Measurements from ENCODE around the gene PPP1R9A.

PPP1R9A gene

GRCh38 chr7:95097851-95098250 lies 190.5 kb downstream of the PPP1R9A start:
- DNase-seq (ENCODE audit: low spot score) = no peak

GRCh38 chr7:95099106-95099505 lies 191.7 kb downstream of the PPP1R9A start:
- DNase-seq (ENCODE audit: low spot score) = no peak

GRCh38 chr7:95101422-95101821 lies 194.0 kb downstream of the PPP1R9A start:
- no peak for DNase-seq (ENCODE audit: low spot score)

- no peak for DNase-seq (ENCODE audit: low spot score)
These were observed 195.3 kb downstream of the PPP1R9A start for GRCh38 chr7:95102662-95103061.

GRCh38 chr7:95104739-95105138 lies 197.3 kb downstream of the PPP1R9A start:
- DNase-seq (ENCODE audit: low spot score) = no peak

- no peak for DNase-seq (ENCODE audit: low spot score)
These were observed 198.2 kb downstream of the PPP1R9A start for GRCh38 chr7:95105627-95106026.

GRCh38 chr7:95106401-95106800 lies 199.0 kb downstream of the PPP1R9A start:
- no peak for DNase-seq (ENCODE audit: low spot score)

GRCh38 chr7:95110707-95111106 lies 203.3 kb downstream of the PPP1R9A start:
- DNase-seq (ENCODE audit: low spot score) = no peak

GRCh38 chr7:95113590-95113989 lies 206.2 kb downstream of the PPP1R9A start:
- DNase-seq (ENCODE audit: low spot score) = no peak

GRCh38 chr7:95126053-95126709 lies 218.8 kb downstream of the PPP1R9A start:
- DNase-seq (ENCODE audit: low spot score) = no peak

- no peak for DNase-seq (ENCODE audit: low spot score)
These were observed 225.1 kb downstream of the PPP1R9A start for GRCh38 chr7:95132500-95132899.

- DNase-seq (ENCODE audit: low spot score) = no peak
These were observed 232.5 kb downstream of the PPP1R9A start for GRCh38 chr7:95139922-95140321.

GRCh38 chr7:95141755-95142154 lies 234.4 kb downstream of the PPP1R9A start:
- no peak for DNase-seq (ENCODE audit: low spot score)

GRCh38 chr7:95144256-95144655 lies 236.9 kb downstream of the PPP1R9A start:
- DNase-seq (ENCODE audit: low spot score) = no peak

GRCh38 chr7:95155965-95156364 lies 248.6 kb downstream of the PPP1R9A start:
- no peak for DNase-seq (ENCODE audit: low spot score)

GRCh38 chr7:95157381-95157780 lies 250.0 kb downstream of the PPP1R9A start:
- DNase-seq (ENCODE audit: low spot score) = no peak

- no peak for DNase-seq (ENCODE audit: low spot score)
These were observed 262.3 kb downstream of the PPP1R9A start for GRCh38 chr7:95169678-95170077.

GRCh38 chr7:95172420-95172819 lies 265.0 kb downstream of the PPP1R9A start:
- DNase-seq (ENCODE audit: low spot score) = no peak

- no peak for DNase-seq (ENCODE audit: low spot score)
These were observed 283.1 kb downstream of the PPP1R9A start for GRCh38 chr7:95190515-95190914.

- DNase-seq (ENCODE audit: low spot score) = no peak
These were observed 284.4 kb downstream of the PPP1R9A start for GRCh38 chr7:95191795-95192194.

- DNase-seq (ENCODE audit: low spot score) = no peak
These were observed 291.5 kb downstream of the PPP1R9A start for GRCh38 chr7:95198863-95199262.

GRCh38 chr7:95199779-95200558 lies 292.6 kb downstream of the PPP1R9A start:
- DNase-seq (ENCODE audit: low spot score) = peak; percentile 85

GRCh38 chr7:95200741-95201140 lies 293.3 kb downstream of the PPP1R9A start:
- DNase-seq (ENCODE audit: low spot score) = no peak

- no peak for DNase-seq (ENCODE audit: low spot score)
These were observed 294.3 kb downstream of the PPP1R9A start for GRCh38 chr7:95201727-95202126.

Data from putamen (tissue), 1 donor.